H9 (cell line): ENCODE results near the gene TMEM156. TPM values are rescaled to one million over a fixed set of nuclear protein-coding genes. Genes with fewer than 3 reads are reported as not detected.

Source experiments
- DNase-seq: peaks from one replicate; pipeline ENCODE4 v3.0.0-alpha.2; 2017
- H2AFZ ChIP-seq: one replicate; pipeline ENCODE4 v1.6.1; 2013; ENCODE audit warnings: mild to moderate bottlenecking, low read length, control low read depth, moderate library complexity
- H2AK5ac ChIP-seq: 2 replicates; pipeline ENCODE4 v1.6.1; 2013; ENCODE audit warnings: low read length, control low read depth, mixed read lengths; ENCODE audit not compliant: insufficient read length
- H2BK120ac ChIP-seq: one replicate; pipeline ENCODE4 v1.6.1; 2013; ENCODE audit warnings: low read depth, mild to moderate bottlenecking, low read length, control low read depth, inconsistent platforms; ENCODE audit not compliant: poor library complexity, severe bottlenecking
- H2BK12ac ChIP-seq: 2 replicates; pipeline ENCODE4 v1.6.1; 2013; ENCODE audit warnings: low read length, control low read depth, mixed read lengths, low read depth; ENCODE audit not compliant: insufficient read length
- H2BK15ac ChIP-seq: 2 replicates; pipeline ENCODE4 v1.6.1; 2013; ENCODE audit warnings: low read depth, low read length, control low read depth
- H2BK20ac ChIP-seq: one replicate; pipeline ENCODE4 v1.6.1; 2013; ENCODE audit warnings: low read depth, mild to moderate bottlenecking, low read length, control low read depth, inconsistent platforms; ENCODE audit not compliant: poor library complexity, severe bottlenecking
- H2BK5ac ChIP-seq: 2 replicates; pipeline ENCODE4 v1.6.1; 2013; ENCODE audit warnings: low read length, control low read depth, mixed read lengths; ENCODE audit not compliant: insufficient read length
- H3K14ac ChIP-seq: 2 replicates; pipeline ENCODE4 v1.6.1; 2013; ENCODE audit warnings: low read length, control low read depth; ENCODE audit not compliant: insufficient read depth
- H3K18ac ChIP-seq: 2 replicates; pipeline ENCODE4 v1.6.1; 2013; ENCODE audit warnings: low read depth, mild to moderate bottlenecking, mixed read lengths, low read length, control low read depth; ENCODE audit not compliant: insufficient read length
- H3K23ac ChIP-seq: 2 replicates; pipeline ENCODE4 v1.6.1; 2013; ENCODE audit warnings: low read length, control low read depth, mixed read lengths, low read depth; ENCODE audit not compliant: insufficient read length
- H3K23me2 ChIP-seq: 2 replicates; pipeline ENCODE4 v1.6.1; 2013; ENCODE audit warnings: low read depth, mild to moderate bottlenecking, mixed read lengths, low read length, control low read depth; ENCODE audit not compliant: insufficient read length, poor library complexity, severe bottlenecking
- H3K27ac ChIP-seq: 2 replicates; pipeline ENCODE4 v1.5.1; 2013; ENCODE audit warnings: low read length, control low read depth, mixed read lengths, low read depth; ENCODE audit not compliant: insufficient read length
- H3K27me3 ChIP-seq: 2 replicates; pipeline ENCODE4 v1.6.1; 2013; ENCODE audit warnings: low read length, control low read depth, inconsistent platforms; ENCODE audit not compliant: insufficient read depth
- H3K4ac ChIP-seq: 2 replicates; pipeline ENCODE4 v1.6.1; 2013; ENCODE audit warnings: low read depth, mild to moderate bottlenecking, control low read depth, inconsistent platforms, low read length, moderate library complexity
- H3K4me1 ChIP-seq: 2 replicates; pipeline ENCODE4 v1.6.1; 2013; ENCODE audit warnings: low read length, control low read depth, inconsistent platforms; ENCODE audit not compliant: insufficient read depth
- H3K4me2 ChIP-seq: 2 replicates; pipeline ENCODE4 v1.6.1; 2013; ENCODE audit warnings: low read length, control low read depth, mixed read lengths; ENCODE audit not compliant: insufficient read length, insufficient read depth
- H3K56ac ChIP-seq: 2 replicates; pipeline ENCODE4 v1.6.1; 2013; ENCODE audit warnings: low read depth, mild to moderate bottlenecking, mixed read lengths, low read length, control low read depth; ENCODE audit not compliant: insufficient read length
- H3K79me1 ChIP-seq: 2 replicates; pipeline ENCODE4 v1.6.1; 2013; ENCODE audit warnings: low read depth, mild to moderate bottlenecking, moderate library complexity, low read length, control low read depth, inconsistent platforms; ENCODE audit not compliant: insufficient read depth, poor library complexity, severe bottlenecking
- H3K79me2 ChIP-seq: 2 replicates; pipeline ENCODE4 v1.6.1; 2013; ENCODE audit warnings: low read length, control low read depth, inconsistent platforms; ENCODE audit not compliant: insufficient read depth
- H3K9ac ChIP-seq: 2 replicates; pipeline ENCODE4 v1.6.1; 2013; ENCODE audit warnings: low read length, control low read depth, mixed read lengths; ENCODE audit not compliant: insufficient read length; ENCODE audit errors: extremely low read depth
- H3K9me3 ChIP-seq: one replicate; pipeline ENCODE4 v1.6.1; 2013; ENCODE audit warnings: low read depth, low read length, inconsistent platforms; ENCODE audit not compliant: control insufficient read depth
- H3T11ph ChIP-seq: one replicate; pipeline ENCODE4 v1.6.1; 2013; ENCODE audit warnings: mild to moderate bottlenecking, low read length, control low read depth, inconsistent platforms
- H4K20me1 ChIP-seq: one replicate; pipeline ENCODE4 v1.6.1; 2013; ENCODE audit not compliant: control insufficient read depth, insufficient read length, insufficient read depth
- H4K5ac ChIP-seq: 2 replicates; pipeline ENCODE4 v1.6.1; 2013; ENCODE audit warnings: low read depth, mild to moderate bottlenecking, mixed read lengths, low read length, control low read depth; ENCODE audit not compliant: insufficient read length
- H4K8ac ChIP-seq: replicated peaks from 2 replicates; pipeline ENCODE4 v1.6.1; 2013; ENCODE audit warnings: low read length, control low read depth, mixed read lengths, low read depth; ENCODE audit not compliant: insufficient read length
- H4K91ac ChIP-seq: 2 replicates; pipeline ENCODE4 v1.6.1; 2013; ENCODE audit warnings: low read depth, mild to moderate bottlenecking, moderate library complexity, mixed read lengths, low read length, control low read depth; ENCODE audit not compliant: insufficient read length
- H3K27ac Mint-ChIP-seq, 3 experiments: 2 replicates in 2 of 3; 3 replicates in 1 of 3; pipeline ENCODE4 v1.8.0; 2020 to 2021; ENCODE audit warnings: mixed read lengths in 3 of 3, mild to moderate bottlenecking in 1 of 3, moderate library complexity in 1 of 3
- H3K27me3 Mint-ChIP-seq: 2 replicates; pipeline ENCODE4 v1.8.0; 2021; ENCODE audit warnings: low read depth, mild to moderate bottlenecking, moderate library complexity, mixed read lengths
- H3K36me3 Mint-ChIP-seq, 3 experiments: 2 replicates in 2 of 3; 3 replicates in 1 of 3; pipeline ENCODE4 v1.8.0; 2020 to 2021; ENCODE audit warnings: low read depth in 3 of 3, mixed read lengths in 3 of 3; ENCODE audit not compliant: insufficient read depth in 1 of 3
- H3K4me1 Mint-ChIP-seq, 2 experiments: 2 replicates each; pipeline ENCODE4 v1.8.0; 2020; ENCODE audit warnings: mixed read lengths in 2 of 2
- H3K4me3 Mint-ChIP-seq, 2 experiments: 2 replicates in 1 of 2; 3 replicates in 1 of 2; pipeline ENCODE4 v1.8.0; 2020 to 2021; ENCODE audit warnings: mild to moderate bottlenecking in 2 of 2, mixed read lengths in 2 of 2, moderate library complexity in 1 of 2
- H3K9me3 Mint-ChIP-seq, 2 experiments: 2 replicates in 1 of 2; 3 replicates in 1 of 2; pipeline ENCODE4 v1.8.0; 2020; ENCODE audit warnings: mild to moderate bottlenecking in 2 of 2, mixed read lengths in 2 of 2, moderate library complexity in 1 of 2
- WGBS: extraction: QIAGEN DNeasy Blood & Tissue Kit; methylation state at CpG from one replicate; pipeline ENCODE4 v1.1.7; 2013; ENCODE audit warnings: missing lambda C conversion rate, low lambda C conversion rate, mixed read lengths; ENCODE audit not compliant: insufficient read length; ENCODE audit errors: extremely low coverage; 5-methylcytosine and 5-hydroxymethylcytosine counted together
- total RNA-seq: library from RNA; stranded (reverse); gene quantifications from 2 replicates; pipeline ENCODE4 v1.2.1, GENCODE V29; 2021
- TF ChIP-seq, protein P1 (sequence below): fragments of 200-600 bp; sonication (generic); conservative IDR thresholded peaks from 3 replicates; pipeline ENCODE4 v1.8.0; 2021; ENCODE audit warnings: antibody characterized with exemption, mild to moderate bottlenecking

The TMEM156 gene
- total RNA-seq, 1 experiment from 2014 or later: not detected

DNA sequence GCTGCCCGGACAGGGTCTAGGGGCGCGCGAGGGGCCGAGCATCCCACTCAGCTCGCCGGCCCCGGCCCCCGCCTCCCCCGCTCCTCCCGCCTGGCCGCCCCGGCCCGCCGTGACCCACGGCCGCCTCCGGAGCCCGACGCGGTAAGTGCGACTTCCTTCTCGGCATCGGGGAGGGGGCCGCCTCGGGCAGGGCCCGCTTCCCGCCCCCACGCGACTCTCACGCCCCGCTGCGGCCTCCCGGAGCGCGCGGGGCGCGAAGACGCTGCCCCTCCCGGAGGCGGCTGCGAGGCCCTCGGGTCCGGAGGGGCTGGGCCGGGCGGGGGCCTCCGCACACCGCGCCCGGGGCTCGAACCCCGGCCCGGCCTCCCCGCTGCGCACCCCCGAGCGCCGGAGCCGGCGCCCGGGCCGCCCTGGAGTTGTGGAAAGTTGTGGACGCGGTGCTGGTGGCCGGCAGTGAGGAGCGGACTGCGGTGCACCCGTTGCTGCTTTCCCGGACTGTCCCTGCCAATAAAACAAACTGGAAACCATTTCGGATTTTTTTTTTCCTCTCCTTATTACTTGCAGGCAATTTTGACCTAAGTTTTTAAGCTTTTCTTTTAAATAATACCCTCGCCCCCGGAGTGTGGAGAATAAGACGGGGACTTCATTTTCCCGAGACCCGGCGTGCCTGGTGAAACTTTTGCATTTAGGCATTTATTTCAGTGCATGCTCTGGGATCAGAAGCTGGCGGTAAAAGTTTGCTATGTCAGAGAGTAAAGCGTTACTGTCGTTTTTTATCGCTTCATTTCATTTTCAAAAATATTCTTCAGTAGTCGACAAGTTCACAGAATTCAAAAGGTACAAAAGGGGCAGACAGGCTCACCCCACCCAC lies 13.0 kb upstream of the TMEM156 start:
- Histone ChIP-seq H3K56ac (no peak overlapping the region), H3K9me3 (no peaks in the 10 kb centered on the region), H2BK5ac (no peak overlapping the region), H4K91ac (no peak overlapping the region), H3K23ac (no peak overlapping the region), H2BK120ac (no peak overlapping the region), H3K4me1 (no peaks in the 10 kb centered on the region; the same call in 1 of the 2 replicates), H3K23me2 (peaks cover 5% of the 10 kb centered on the region), H3K4me2 (peak overlapping the region; percentile 66), H2BK12ac (no peak overlapping the region), H2AK5ac (no peak overlapping the region), H3K79me2 (no peaks in the 10 kb centered on the region), H2BK20ac (no peak overlapping the region), H2AFZ (peak overlapping the region; percentile 25), H3K27ac (no peak overlapping the region), H3T11ph (no peak overlapping the region), H4K5ac (no peak overlapping the region), H4K20me1 (no peaks in the 10 kb centered on the region), H2BK15ac (no peak overlapping the region), H3K4ac (no peak overlapping the region), H4K8ac (no peak overlapping the region), H3K18ac (peak overlapping the region; percentile 48), H3K27me3 (no peaks in the 10 kb centered on the region), H3K9ac (no peak overlapping the region), H3K79me1 (no peaks in the 10 kb centered on the region), H3K14ac (peak overlapping the region; percentile 75; the same call in 1 of the 2 replicates)
- Mint-ChIP-seq H3K36me3 (peaks cover 0 to 2% (median 0%) of the 10 kb centered on the region in 3 experiments; a peak in 1 of 7 replicates), H3K4me3 (peak overlapping the region; percentile 85 to 94), H3K4me1 (peaks cover 22 to 24% of the 10 kb centered on the region in 2 experiments), H3K27ac (peak overlapping the region; percentile 73 to 96 (median 90); a peak in 5 of 7 replicates), H3K9me3 (no peaks in the 10 kb centered on the region; a peak in 1 of 5 replicates), H3K27me3 (no peaks in the 10 kb centered on the region)
- peak; percentile 44 for DNase-seq
- no CpG with 5 or more reads among the region's 82 CpGs for whole genome bisulfite sequencing
- TF ChIP-seq, protein P1, sequence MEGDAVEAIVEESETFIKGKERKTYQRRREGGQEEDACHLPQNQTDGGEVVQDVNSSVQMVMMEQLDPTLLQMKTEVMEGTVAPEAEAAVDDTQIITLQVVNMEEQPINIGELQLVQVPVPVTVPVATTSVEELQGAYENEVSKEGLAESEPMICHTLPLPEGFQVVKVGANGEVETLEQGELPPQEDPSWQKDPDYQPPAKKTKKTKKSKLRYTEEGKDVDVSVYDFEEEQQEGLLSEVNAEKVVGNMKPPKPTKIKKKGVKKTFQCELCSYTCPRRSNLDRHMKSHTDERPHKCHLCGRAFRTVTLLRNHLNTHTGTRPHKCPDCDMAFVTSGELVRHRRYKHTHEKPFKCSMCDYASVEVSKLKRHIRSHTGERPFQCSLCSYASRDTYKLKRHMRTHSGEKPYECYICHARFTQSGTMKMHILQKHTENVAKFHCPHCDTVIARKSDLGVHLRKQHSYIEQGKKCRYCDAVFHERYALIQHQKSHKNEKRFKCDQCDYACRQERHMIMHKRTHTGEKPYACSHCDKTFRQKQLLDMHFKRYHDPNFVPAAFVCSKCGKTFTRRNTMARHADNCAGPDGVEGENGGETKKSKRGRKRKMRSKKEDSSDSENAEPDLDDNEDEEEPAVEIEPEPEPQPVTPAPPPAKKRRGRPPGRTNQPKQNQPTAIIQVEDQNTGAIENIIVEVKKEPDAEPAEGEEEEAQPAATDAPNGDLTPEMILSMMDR: no peak
